RWPE1 (cell line): ENCODE data around the gene VPS45.

Source experiments
- CTCF ChIA-PET: fragments of 350-600 bp; sonication (Branson Sonifier 250); formaldehyde crosslinking; extraction: SDS; loops from one replicate; lab custom pipeline; 2021; lab: Yijun Ruan, JAX
- POLR2A ChIA-PET: fragments of 400-600 bp; formaldehyde crosslinking; extraction: SDS; loops from one replicate; lab custom pipeline; 2020; ENCODE audit warnings: antibody characterized with exemption; ENCODE audit not compliant: low non-redundant PET; lab: Yijun Ruan, JAX
- DNase-seq: peaks from one replicate; pipeline ENCODE4 v3.0.0; 2012; ENCODE audit warnings: low spot score
- H3K27ac ChIP-seq: fragments of 450-650 bp; 2 replicates; pipeline ENCODE4 v1.5.1; 2017
- TF ChIP-seq, protein P1 (sequence below): fragments of 450-650 bp; conservative IDR thresholded peaks from 2 replicates; pipeline ENCODE4 v1.5.1; 2017; ENCODE audit warnings: low read depth, mild to moderate bottlenecking

VPS45 gene

DNA sequence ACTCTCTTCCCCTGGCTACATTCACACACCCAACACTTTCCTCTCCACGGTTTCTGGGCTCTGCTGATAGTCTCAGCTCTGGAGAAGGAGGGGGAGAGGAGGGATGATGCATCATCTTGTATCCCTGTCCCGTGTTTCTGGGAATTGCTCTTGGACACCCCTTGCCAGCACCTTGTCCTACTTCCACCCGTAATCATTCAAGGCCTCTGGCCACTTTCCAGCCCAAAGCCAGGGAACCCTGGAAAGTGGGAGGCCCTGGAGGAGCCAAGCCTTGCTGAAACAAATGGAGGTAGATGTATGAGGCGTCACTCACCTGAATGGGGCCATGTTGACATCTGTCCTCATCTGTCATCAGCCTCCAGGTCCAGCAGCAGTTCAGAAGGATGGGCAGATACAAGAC lies 86.6 kb downstream of the VPS45 start:
- ChIA-PET POLR2A (no interaction called here), CTCF (no interaction called here)
- H3K27ac ChIP-seq, result no peak overlapping the region
- TF ChIP-seq, protein P1, sequence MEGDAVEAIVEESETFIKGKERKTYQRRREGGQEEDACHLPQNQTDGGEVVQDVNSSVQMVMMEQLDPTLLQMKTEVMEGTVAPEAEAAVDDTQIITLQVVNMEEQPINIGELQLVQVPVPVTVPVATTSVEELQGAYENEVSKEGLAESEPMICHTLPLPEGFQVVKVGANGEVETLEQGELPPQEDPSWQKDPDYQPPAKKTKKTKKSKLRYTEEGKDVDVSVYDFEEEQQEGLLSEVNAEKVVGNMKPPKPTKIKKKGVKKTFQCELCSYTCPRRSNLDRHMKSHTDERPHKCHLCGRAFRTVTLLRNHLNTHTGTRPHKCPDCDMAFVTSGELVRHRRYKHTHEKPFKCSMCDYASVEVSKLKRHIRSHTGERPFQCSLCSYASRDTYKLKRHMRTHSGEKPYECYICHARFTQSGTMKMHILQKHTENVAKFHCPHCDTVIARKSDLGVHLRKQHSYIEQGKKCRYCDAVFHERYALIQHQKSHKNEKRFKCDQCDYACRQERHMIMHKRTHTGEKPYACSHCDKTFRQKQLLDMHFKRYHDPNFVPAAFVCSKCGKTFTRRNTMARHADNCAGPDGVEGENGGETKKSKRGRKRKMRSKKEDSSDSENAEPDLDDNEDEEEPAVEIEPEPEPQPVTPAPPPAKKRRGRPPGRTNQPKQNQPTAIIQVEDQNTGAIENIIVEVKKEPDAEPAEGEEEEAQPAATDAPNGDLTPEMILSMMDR, result no peak
- DNase-seq, result no peak

- no peak overlapping the region for H3K27ac ChIP-seq
- CTCF ChIA-PET, result interaction anchor here (0.5 to 1.1 kb wide), 3 partner anchors 31 to 297 kb away, joined by 3 to 7 read pairs (median 3); no protein-coding TSS in a partner anchor
- TF ChIP-seq, protein P1, result no peak
- POLR2A ChIA-PET, result no interaction called here
- no peak for DNase-seq
Measured at GRCh38 chr1:150155413-150156071, 88.0 kb downstream of the VPS45 start.

DNA sequence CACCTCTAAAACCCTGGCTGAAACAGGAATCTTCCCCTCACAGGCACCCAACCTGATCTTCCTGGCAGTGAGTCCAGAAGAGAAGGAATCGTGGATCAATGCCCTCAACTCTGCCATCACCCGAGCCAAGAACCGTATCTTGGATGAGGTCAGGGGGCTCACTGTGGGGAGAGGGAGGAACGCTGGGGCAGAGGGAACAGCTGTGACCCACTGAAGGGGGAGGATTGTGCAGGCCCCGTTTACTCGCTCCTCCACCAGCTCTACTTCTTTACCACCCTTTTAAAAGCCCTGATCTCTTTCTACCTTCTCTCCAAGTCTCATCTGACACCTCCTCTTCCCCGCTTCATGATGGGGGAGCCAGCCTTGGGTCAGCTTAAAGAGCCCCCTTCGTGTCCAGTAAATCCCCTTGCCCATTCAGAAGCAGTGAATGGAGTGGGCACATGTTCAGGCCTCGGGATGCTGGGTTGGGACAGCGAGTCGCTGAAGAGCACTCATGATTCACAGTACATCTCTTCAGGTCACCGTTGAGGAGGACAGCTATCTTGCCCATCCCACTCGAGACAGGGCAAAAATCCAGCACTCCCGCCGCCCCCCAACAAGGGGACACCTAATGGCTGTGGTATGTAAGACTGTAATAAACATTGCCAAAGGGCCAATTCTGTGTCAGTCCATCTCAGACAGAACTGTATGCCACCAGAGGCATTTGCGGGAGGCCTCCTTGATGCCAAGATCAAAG lies 89.5 kb downstream of the VPS45 start:
- TF ChIP-seq, protein P1, result no peak
- no peak overlapping the region for H3K27ac ChIP-seq
- POLR2A ChIA-PET, result no interaction called here
- DNase-seq, result no peak
- CTCF ChIA-PET, result interaction anchor here (0.7 to 0.8 kb wide), 2 partner anchors 12 to 18 kb away, joined by 3 to 4 read pairs; no protein-coding TSS in a partner anchor

GRCh38 chr1:150159550-150159949 lies 92.0 kb downstream of the VPS45 start:
- no peak overlapping the region for H3K27ac ChIP-seq
- TF ChIP-seq, protein P1, result no peak
- POLR2A ChIA-PET, result no interaction called here
- CTCF ChIA-PET, result no interaction called here
- DNase-seq, result no peak

GRCh38 chr1:150160964-150161621 lies 93.5 kb downstream of the VPS45 start:
- H3K27ac ChIP-seq, result no peak overlapping the region
- ChIA-PET CTCF (interaction anchor here (0.5 kb wide), 1 partner anchor 966 kb away, joined by 3 read pairs; no protein-coding TSS in a partner anchor), POLR2A (no interaction called here)
- TF ChIP-seq, protein P1, result no peak
- DNase-seq, result no peak
